ENCODE measurements around the gene EPN3. TPM values are rescaled to one million over a fixed set of nuclear protein-coding genes. Genes with fewer than 3 reads are reported as not detected.

EPN3 gene
- polyA plus RNA-seq, 1 donor from 2014 or later = not detected

DNA sequence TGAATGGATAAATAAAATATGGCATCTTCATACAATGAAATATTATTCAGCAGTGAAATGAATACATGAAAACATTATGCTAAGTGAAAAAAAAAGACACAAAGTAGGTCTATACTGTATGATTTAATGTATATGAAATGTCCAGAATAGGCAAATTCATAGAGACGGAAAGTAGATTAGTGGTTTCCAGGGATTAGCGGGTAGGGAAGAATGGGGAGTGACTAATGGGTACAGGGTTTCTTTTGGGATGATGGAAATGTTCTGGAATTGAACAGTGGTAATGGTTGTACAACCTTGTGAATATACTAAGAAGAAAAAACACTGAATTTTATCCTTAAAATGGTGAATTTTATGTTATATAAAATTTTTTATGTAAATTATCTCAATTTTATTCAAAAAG lies 32.8 kb upstream of the EPN3 start:
- Histone ChIP-seq H3K9ac (ENCODE audit: low read length) (no peak overlapping the region), H3K9me2 (ENCODE audit: insufficient read depth, low read length) (no peaks in the 10 kb centered on the region), H3K27ac (ENCODE audit: low read length) (no peak overlapping the region), H3K79me2 (replicated peaks; ENCODE audit: insufficient read depth, low read length) (no peaks in the 10 kb centered on the region), H4K20me1 (ENCODE audit: insufficient read depth) (no peaks in the 10 kb centered on the region), H3K36me3 (ENCODE audit: insufficient read depth, low read length) (no peaks in the 10 kb centered on the region), H3K27me3 (ENCODE audit: insufficient read depth, low read depth, low read length) (no peaks in the 10 kb centered on the region), H3K9me3 (ENCODE audit: low read length) (no peaks in the 10 kb centered on the region), H2AFZ (ENCODE audit: low read depth, low read length) (no peak overlapping the region), H3K4me2 (ENCODE audit: low read length) (no peak overlapping the region), H3F3A (ENCODE audit: insufficient read depth, low read length, poor library complexity, severe bottlenecking) (no peaks in the 10 kb centered on the region), H3K4me3 (ENCODE audit: low read length) (no peak overlapping the region)
- TF ChIP-seq, protein P1, sequence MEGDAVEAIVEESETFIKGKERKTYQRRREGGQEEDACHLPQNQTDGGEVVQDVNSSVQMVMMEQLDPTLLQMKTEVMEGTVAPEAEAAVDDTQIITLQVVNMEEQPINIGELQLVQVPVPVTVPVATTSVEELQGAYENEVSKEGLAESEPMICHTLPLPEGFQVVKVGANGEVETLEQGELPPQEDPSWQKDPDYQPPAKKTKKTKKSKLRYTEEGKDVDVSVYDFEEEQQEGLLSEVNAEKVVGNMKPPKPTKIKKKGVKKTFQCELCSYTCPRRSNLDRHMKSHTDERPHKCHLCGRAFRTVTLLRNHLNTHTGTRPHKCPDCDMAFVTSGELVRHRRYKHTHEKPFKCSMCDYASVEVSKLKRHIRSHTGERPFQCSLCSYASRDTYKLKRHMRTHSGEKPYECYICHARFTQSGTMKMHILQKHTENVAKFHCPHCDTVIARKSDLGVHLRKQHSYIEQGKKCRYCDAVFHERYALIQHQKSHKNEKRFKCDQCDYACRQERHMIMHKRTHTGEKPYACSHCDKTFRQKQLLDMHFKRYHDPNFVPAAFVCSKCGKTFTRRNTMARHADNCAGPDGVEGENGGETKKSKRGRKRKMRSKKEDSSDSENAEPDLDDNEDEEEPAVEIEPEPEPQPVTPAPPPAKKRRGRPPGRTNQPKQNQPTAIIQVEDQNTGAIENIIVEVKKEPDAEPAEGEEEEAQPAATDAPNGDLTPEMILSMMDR (IDR thresholded peaks at IDR 0.05; ENCODE audit: poor library complexity, severe bottlenecking) = no peak
- TF ChIP-seq RAD21 (conservative IDR thresholded peaks at IDR 0.05) (no peak), EP300 (conservative IDR thresholded peaks at IDR 0.05; ENCODE audit: poor library complexity, severe bottlenecking) (no peak), SMC3 (conservative IDR thresholded peaks at IDR 0.05; ENCODE audit: poor library complexity) (no peak), EZH2 (IDR thresholded peaks at IDR 0.05; ENCODE audit: borderline replicate concordance, insufficient read depth, low read length, poor library complexity, severe bottlenecking) (no peak)

DNA sequence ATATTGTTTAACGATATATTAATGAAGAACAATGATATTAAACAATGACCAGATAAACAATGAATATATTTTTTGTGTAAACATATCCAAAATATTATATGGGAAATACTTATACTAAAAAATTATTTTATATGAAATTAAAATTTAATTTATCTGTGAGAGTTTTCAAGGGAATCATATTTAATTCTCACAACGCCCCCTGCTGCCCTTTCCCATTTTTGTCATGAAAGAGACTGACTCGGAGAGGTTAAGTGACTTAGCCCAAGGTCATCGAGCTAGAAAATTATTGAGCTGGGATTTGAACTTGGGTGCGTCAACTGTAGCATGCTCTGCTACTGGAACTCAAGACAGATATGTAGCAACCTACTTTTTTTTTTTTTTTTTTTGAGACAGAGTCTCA lies 31.5 kb upstream of the EPN3 start:
- H4K20me1 ChIP-seq (ENCODE audit: insufficient read depth) = no peaks in the 10 kb centered on the region
- H2AFZ ChIP-seq (ENCODE audit: low read depth, low read length) = no peak overlapping the region
- no peak overlapping the region for H3K4me2 ChIP-seq (ENCODE audit: low read length)
- TF ChIP-seq REST (IDR thresholded peaks at IDR 0.05; ENCODE audit: borderline replicate concordance) = no peak
- no peak for TF ChIP-seq EP300 (conservative IDR thresholded peaks at IDR 0.05; ENCODE audit: poor library complexity, severe bottlenecking)
- TF ChIP-seq SMC3 (conservative IDR thresholded peaks at IDR 0.05; ENCODE audit: poor library complexity) = no peak
- TF ChIP-seq MXI1 (conservative IDR thresholded peaks at IDR 0.05; ENCODE audit: poor library complexity, severe bottlenecking) = no peak
- no peak for TF ChIP-seq EZH2 (IDR thresholded peaks at IDR 0.05; ENCODE audit: borderline replicate concordance, insufficient read depth, low read length, poor library complexity, severe bottlenecking)
- TF ChIP-seq POLR2AphosphoS5 (IDR thresholded peaks at IDR 0.05) = no peak
- TF ChIP-seq TAF1 (IDR thresholded peaks at IDR 0.05; ENCODE audit: low read depth) = no peak
- TF ChIP-seq, protein P1 (IDR thresholded peaks at IDR 0.05; ENCODE audit: poor library complexity, severe bottlenecking) = no peak
- no peak for TF ChIP-seq RAD21 (conservative IDR thresholded peaks at IDR 0.05)
- H3K9me3 ChIP-seq (ENCODE audit: low read length) = no peaks in the 10 kb centered on the region
- H3K9ac ChIP-seq (ENCODE audit: low read length) = no peak overlapping the region
- H3K27ac ChIP-seq (ENCODE audit: low read length) = no peak overlapping the region
- no peaks in the 10 kb centered on the region for H3K9me2 ChIP-seq (ENCODE audit: insufficient read depth, low read length)
- H3K79me2 ChIP-seq (replicated peaks; ENCODE audit: insufficient read depth, low read length) = no peaks in the 10 kb centered on the region
- no peaks in the 10 kb centered on the region for H3F3A ChIP-seq (ENCODE audit: insufficient read depth, low read length, poor library complexity, severe bottlenecking)
- no peak overlapping the region for H3K4me3 ChIP-seq (ENCODE audit: low read length)
- no peaks in the 10 kb centered on the region for H3K27me3 ChIP-seq (ENCODE audit: insufficient read depth, low read depth, low read length)
- no peaks in the 10 kb centered on the region for H3K36me3 ChIP-seq (ENCODE audit: insufficient read depth, low read length)
